SK-N-SH treated with all-trans-retinoic acid at 6 μM for 48 hours (cell line): ENCODE measurements around the gene CRYBA1.

Source experiments
- ATAC-seq: fragments of 200-7000 bp; cut with Tn5 transposase; 3 replicates; pipeline ENCODE4 v1.9.1; 2020; ENCODE audit warnings: mild to moderate bottlenecking, moderate library complexity
- ARNTL ChIP-seq: fragments of 450-650 bp; formaldehyde crosslinking; IDR thresholded peaks from 2 replicates; pipeline ENCODE4 v1.5.0; 2020; ENCODE audit warnings: low read depth, mild to moderate bottlenecking, moderate library complexity, borderline replicate concordance
- BACH2 ChIP-seq: fragments of 250-450 bp; sonication (Bioruptor Pico); IDR thresholded peaks from 2 replicates; pipeline ENCODE4 v1.9.0; 2021; ENCODE audit warnings: mild to moderate bottlenecking, borderline replicate concordance
- ESRRG ChIP-seq: fragments of 250-450 bp; sonication (Bioruptor Pico); IDR thresholded peaks from 2 replicates; pipeline ENCODE4 v1.6.1; 2021; ENCODE audit warnings: mild to moderate bottlenecking
- GLIS3 ChIP-seq: fragments of 250-450 bp; sonication (Bioruptor Pico); IDR thresholded peaks from 2 replicates; pipeline ENCODE4 v1.5.0; 2020; ENCODE audit warnings: mild to moderate bottlenecking, moderate library complexity
- ISL1 ChIP-seq: fragments of 250-450 bp; sonication (Bioruptor Pico); IDR thresholded peaks from 2 replicates; pipeline ENCODE4 v2.1.2; 2022; ENCODE audit warnings: mild to moderate bottlenecking, moderate library complexity
- OSR1 ChIP-seq: fragments of 250-450 bp; sonication (Bioruptor Pico); IDR thresholded peaks from 2 replicates; pipeline ENCODE4 v1.8.0; 2022; ENCODE audit warnings: moderate library complexity, mild to moderate bottlenecking, inconsistent platforms
- PPARA ChIP-seq: fragments of 250-450 bp; sonication (Bioruptor Pico); IDR thresholded peaks from 2 replicates; pipeline ENCODE4 v1.5.0; 2020; ENCODE audit warnings: mild to moderate bottlenecking, borderline replicate concordance
- RARB ChIP-seq: fragments of 250-450 bp; sonication (Bioruptor Pico); IDR thresholded peaks from 2 replicates; pipeline ENCODE4 v1.8.0; 2021; ENCODE audit warnings: mild to moderate bottlenecking, moderate library complexity
- SNAI2 ChIP-seq: fragments of 250-450 bp; sonication (Bioruptor Pico); IDR thresholded peaks from 2 replicates; pipeline ENCODE4 v1.5.0; 2020; ENCODE audit warnings: mild to moderate bottlenecking, moderate library complexity
- TCF4 ChIP-seq: fragments of 250-450 bp; sonication (Bioruptor Pico); IDR thresholded peaks from 2 replicates; pipeline ENCODE4 v1.8.0; 2021; ENCODE audit warnings: mild to moderate bottlenecking, moderate library complexity, borderline replicate concordance
- ZC3H10 ChIP-seq: fragments of 250-450 bp; sonication (Bioruptor Pico); IDR thresholded peaks from 2 replicates; pipeline ENCODE4 v1.5.1; 2021; ENCODE audit warnings: mild to moderate bottlenecking, moderate library complexity
- ZNF565 ChIP-seq: fragments of 450-650 bp; formaldehyde crosslinking; conservative IDR thresholded peaks from 2 replicates; pipeline ENCODE4 v1.5.0; 2020; ENCODE audit warnings: low read depth, mild to moderate bottlenecking, moderate library complexity
- ZNF70 ChIP-seq: fragments of 450-650 bp; formaldehyde crosslinking; IDR thresholded peaks from 2 replicates; pipeline ENCODE4 v1.5.0; 2020; ENCODE audit warnings: mild to moderate bottlenecking, moderate library complexity
- ZNF8 ChIP-seq: fragments of 450-650 bp; formaldehyde crosslinking; IDR thresholded peaks from 2 replicates; pipeline ENCODE4 v1.5.0; 2020; ENCODE audit warnings: mild to moderate bottlenecking, moderate library complexity
- TF ChIP-seq, protein P1 (sequence below): fragments of 250-450 bp; sonication (Bioruptor Pico); IDR thresholded peaks from 2 replicates; pipeline ENCODE4 v1.5.1; 2021; ENCODE audit warnings: mild to moderate bottlenecking, moderate library complexity
- TF ChIP-seq, protein P2 (sequence below): fragments of 250-450 bp; sonication (Bioruptor Pico); IDR thresholded peaks from 2 replicates; pipeline ENCODE4 v1.8.0; 2021; ENCODE audit warnings: low read depth, mild to moderate bottlenecking, moderate library complexity, borderline replicate concordance
- TF ChIP-seq, protein P3 (sequence below): fragments of 250-450 bp; sonication (Bioruptor Pico); IDR thresholded peaks from 2 replicates; pipeline ENCODE4 v1.5.1; 2020; ENCODE audit warnings: low read depth, mild to moderate bottlenecking, moderate library complexity
- TF ChIP-seq, protein P4 (sequence below): fragments of 250-450 bp; sonication (Bioruptor Pico); IDR thresholded peaks from 2 replicates; pipeline ENCODE4 v1.5.0; 2020; ENCODE audit warnings: mild to moderate bottlenecking, moderate library complexity
- TF ChIP-seq, protein P5 (sequence below): fragments of 250-450 bp; sonication (Bioruptor Pico); IDR thresholded peaks from 2 replicates; pipeline ENCODE4 v1.8.0; 2020; ENCODE audit warnings: mild to moderate bottlenecking, moderate library complexity, borderline replicate concordance

The CRYBA1 gene

DNA sequence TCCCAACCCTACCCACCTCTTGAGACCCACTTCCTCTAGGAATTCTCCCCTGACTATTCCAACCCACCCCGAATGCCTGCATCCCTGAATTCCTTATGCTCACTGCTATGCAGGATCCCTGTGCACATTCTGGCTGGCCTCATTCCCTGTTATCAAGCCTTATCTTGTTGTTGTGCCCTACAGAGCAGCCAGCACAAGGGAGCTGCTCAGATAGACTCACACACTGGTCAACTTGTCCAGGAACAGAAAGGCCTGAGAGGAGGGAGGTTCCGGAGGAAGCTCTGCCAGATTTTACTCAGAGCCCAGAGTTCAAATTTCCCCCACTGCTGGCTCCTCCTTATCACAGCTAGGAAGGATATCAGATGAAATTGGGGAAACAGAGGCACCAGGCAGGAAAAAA is 41.6 kb upstream of the CRYBA1 start (continued):
- TF ChIP-seq, protein P1, sequence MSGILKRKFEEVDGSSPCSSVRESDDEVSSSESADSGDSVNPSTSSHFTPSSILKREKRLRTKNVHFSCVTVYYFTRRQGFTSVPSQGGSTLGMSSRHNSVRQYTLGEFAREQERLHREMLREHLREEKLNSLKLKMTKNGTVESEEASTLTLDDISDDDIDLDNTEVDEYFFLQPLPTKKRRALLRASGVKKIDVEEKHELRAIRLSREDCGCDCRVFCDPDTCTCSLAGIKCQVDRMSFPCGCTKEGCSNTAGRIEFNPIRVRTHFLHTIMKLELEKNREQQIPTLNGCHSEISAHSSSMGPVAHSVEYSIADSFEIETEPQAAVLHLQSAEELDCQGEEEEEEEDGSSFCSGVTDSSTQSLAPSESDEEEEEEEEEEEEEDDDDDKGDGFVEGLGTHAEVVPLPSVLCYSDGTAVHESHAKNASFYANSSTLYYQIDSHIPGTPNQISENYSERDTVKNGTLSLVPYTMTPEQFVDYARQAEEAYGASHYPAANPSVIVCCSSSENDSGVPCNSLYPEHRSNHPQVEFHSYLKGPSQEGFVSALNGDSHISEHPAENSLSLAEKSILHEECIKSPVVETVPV (CRISPR knock-in tag): no peak
- no peak for TF ChIP-seq ARNTL (CRISPR knock-in tag)
- no peak for TF ChIP-seq ISL1 (CRISPR knock-in tag)
- TF ChIP-seq SNAI2 (CRISPR knock-in tag): no peak
- no peak for TF ChIP-seq OSR1 (CRISPR knock-in tag)
- TF ChIP-seq PPARA (CRISPR knock-in tag): no peak
- TF ChIP-seq ZC3H10 (CRISPR knock-in tag): no peak
- TF ChIP-seq ZNF70 (CRISPR knock-in tag): no peak

DNA sequence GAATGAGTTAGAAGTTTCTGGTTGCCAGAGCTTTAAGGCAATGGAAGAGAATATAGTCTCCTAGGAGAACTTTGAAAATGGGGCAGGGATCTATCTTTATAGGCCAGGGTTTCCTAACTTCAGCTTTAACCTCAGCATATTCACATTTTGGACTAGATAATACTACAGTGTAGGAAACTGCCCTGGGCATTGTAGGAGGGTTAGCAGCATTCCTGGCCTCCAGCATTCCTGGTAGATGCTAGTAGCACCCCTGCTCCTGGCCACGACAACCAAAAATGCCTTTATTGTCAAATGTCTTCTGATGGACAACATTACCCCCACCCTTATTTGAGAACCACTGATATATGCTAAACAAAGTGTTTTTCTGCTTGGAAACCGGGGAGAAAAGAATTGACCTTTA is 38.7 kb upstream of the CRYBA1 start:
- TF ChIP-seq OSR1 (CRISPR knock-in tag) (no peak), ZNF565 (no peak), RARB (CRISPR knock-in tag) (no peak), GLIS3 (CRISPR knock-in tag) (no peak), SNAI2 (CRISPR knock-in tag) (no peak), ESRRG (CRISPR knock-in tag) (no peak), ZC3H10 (CRISPR knock-in tag) (no peak), ZNF70 (CRISPR knock-in tag) (no peak), BACH2 (CRISPR knock-in tag) (no peak), ISL1 (CRISPR knock-in tag) (no peak), ARNTL (CRISPR knock-in tag) (no peak), ZNF8 (CRISPR knock-in tag) (no peak), PPARA (CRISPR knock-in tag) (no peak)
- TF ChIP-seq, protein P2, sequence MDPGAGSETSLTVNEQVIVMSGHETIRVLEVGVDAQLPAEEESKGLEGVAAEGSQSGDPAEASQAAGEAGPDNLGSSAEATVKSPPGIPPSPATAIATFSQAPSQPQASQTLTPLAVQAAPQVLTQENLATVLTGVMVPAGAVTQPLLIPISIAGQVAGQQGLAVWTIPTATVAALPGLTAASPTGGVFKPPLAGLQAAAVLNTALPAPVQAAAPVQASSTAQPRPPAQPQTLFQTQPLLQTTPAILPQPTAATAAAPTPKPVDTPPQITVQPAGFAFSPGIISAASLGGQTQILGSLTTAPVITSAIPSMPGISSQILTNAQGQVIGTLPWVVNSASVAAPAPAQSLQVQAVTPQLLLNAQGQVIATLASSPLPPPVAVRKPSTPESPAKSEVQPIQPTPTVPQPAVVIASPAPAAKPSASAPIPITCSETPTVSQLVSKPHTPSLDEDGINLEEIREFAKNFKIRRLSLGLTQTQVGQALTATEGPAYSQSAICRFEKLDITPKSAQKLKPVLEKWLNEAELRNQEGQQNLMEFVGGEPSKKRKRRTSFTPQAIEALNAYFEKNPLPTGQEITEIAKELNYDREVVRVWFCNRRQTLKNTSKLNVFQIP (CRISPR knock-in tag): no peak
- TF ChIP-seq, protein P3, sequence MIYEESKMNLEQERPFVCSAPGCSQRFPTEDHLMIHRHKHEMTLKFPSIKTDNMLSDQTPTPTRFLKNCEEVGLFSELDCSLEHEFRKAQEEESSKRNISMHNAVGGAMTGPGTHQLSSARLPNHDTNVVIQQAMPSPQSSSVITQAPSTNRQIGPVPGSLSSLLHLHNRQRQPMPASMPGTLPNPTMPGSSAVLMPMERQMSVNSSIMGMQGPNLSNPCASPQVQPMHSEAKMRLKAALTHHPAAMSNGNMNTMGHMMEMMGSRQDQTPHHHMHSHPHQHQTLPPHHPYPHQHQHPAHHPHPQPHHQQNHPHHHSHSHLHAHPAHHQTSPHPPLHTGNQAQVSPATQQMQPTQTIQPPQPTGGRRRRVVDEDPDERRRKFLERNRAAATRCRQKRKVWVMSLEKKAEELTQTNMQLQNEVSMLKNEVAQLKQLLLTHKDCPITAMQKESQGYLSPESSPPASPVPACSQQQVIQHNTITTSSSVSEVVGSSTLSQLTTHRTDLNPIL (CRISPR knock-in tag): no peak
- TF ChIP-seq, protein P4, sequence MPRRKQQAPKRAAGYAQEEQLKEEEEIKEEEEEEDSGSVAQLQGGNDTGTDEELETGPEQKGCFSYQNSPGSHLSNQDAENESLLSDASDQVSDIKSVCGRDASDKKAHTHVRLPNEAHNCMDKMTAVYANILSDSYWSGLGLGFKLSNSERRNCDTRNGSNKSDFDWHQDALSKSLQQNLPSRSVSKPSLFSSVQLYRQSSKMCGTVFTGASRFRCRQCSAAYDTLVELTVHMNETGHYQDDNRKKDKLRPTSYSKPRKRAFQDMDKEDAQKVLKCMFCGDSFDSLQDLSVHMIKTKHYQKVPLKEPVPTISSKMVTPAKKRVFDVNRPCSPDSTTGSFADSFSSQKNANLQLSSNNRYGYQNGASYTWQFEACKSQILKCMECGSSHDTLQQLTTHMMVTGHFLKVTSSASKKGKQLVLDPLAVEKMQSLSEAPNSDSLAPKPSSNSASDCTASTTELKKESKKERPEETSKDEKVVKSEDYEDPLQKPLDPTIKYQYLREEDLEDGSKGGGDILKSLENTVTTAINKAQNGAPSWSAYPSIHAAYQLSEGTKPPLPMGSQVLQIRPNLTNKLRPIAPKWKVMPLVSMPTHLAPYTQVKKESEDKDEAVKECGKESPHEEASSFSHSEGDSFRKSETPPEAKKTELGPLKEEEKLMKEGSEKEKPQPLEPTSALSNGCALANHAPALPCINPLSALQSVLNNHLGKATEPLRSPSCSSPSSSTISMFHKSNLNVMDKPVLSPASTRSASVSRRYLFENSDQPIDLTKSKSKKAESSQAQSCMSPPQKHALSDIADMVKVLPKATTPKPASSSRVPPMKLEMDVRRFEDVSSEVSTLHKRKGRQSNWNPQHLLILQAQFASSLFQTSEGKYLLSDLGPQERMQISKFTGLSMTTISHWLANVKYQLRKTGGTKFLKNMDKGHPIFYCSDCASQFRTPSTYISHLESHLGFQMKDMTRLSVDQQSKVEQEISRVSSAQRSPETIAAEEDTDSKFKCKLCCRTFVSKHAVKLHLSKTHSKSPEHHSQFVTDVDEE (CRISPR knock-in tag): no peak
- TF ChIP-seq, protein P1 (CRISPR knock-in tag): no peak
- TF ChIP-seq, protein P5, sequence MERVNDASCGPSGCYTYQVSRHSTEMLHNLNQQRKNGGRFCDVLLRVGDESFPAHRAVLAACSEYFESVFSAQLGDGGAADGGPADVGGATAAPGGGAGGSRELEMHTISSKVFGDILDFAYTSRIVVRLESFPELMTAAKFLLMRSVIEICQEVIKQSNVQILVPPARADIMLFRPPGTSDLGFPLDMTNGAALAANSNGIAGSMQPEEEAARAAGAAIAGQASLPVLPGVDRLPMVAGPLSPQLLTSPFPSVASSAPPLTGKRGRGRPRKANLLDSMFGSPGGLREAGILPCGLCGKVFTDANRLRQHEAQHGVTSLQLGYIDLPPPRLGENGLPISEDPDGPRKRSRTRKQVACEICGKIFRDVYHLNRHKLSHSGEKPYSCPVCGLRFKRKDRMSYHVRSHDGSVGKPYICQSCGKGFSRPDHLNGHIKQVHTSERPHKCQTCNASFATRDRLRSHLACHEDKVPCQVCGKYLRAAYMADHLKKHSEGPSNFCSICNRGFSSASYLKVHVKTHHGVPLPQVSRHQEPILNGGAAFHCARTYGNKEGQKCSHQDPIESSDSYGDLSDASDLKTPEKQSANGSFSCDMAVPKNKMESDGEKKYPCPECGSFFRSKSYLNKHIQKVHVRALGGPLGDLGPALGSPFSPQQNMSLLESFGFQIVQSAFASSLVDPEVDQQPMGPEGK (CRISPR knock-in tag): no peak
- no peak for ATAC-seq

DNA sequence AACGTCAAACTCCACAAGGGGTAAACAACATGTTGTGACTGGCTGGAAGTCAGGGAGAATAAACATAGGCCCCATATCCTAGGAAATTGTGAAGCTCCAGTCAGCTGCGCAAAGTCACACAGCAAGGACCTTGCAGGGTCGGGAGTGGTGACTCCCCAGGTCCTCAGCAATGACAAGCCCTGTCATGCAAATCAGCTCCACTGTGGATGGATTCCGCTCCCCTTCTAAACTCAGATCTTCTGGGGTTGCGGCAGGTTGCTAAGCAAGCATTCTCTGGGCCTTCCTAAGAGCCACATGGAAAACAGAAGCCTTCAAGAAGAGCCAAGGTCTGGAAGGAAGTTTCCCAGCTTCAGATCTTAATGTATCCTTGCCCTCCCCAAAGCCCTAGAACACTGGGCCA is 37.6 kb upstream of the CRYBA1 start:
- TF ChIP-seq ISL1 (CRISPR knock-in tag) (no peak), BACH2 (CRISPR knock-in tag) (no peak), SNAI2 (CRISPR knock-in tag) (no peak), OSR1 (CRISPR knock-in tag) (no peak), TCF4 (no peak)
- no peak for ATAC-seq
